Activated CD8-positive, alpha-beta T cell treated with anti-CD3 and anti-CD28 coated beads for 36 hours (primary cell): Measurements from ENCODE around the gene PRRC2B. TPM values are rescaled to one million over a fixed set of nuclear protein-coding genes. Genes with fewer than 3 reads are reported as not detected.

Experiments used
- ATAC-seq: fragments of 200-7000 bp; cut with Tn5 transposase; one replicate; pipeline ENCODE4 v1.10.0; 2021; ENCODE audit warnings: mild to moderate bottlenecking, moderate library complexity
- CTCF ChIA-PET: fragments of 350-600 bp; sonication (Branson Sonifier 250); formaldehyde crosslinking; loops from one replicate; lab custom pipeline; 2021; ENCODE audit warnings: antibody characterized with exemption; lab: Charles Lee
- POLR2A ChIA-PET: fragments of 350-600 bp; sonication (Branson Sonifier 250); formaldehyde crosslinking; loops from one replicate; lab custom pipeline; 2021; ENCODE audit warnings: antibody characterized with exemption; lab: Charles Lee
- DNase-seq: peaks from one replicate; pipeline ENCODE4 v3.0.0-alpha.2; 2020
- H3K27ac Mint-ChIP-seq: one replicate; pipeline ENCODE4 v1.8.0; 2021; ENCODE audit warnings: mild to moderate bottlenecking, mixed read lengths
- H3K27me3 Mint-ChIP-seq: one replicate; pipeline ENCODE4 v1.8.0; 2021; ENCODE audit warnings: mixed read lengths
- H3K36me3 Mint-ChIP-seq: one replicate; pipeline ENCODE4 v1.8.0; 2021; ENCODE audit warnings: low read depth, mixed read lengths
- H3K4me1 Mint-ChIP-seq: one replicate; pipeline ENCODE4 v1.8.0; 2021; ENCODE audit warnings: low read depth, mixed read lengths
- H3K4me3 Mint-ChIP-seq: one replicate; pipeline ENCODE4 v1.8.0; 2021; ENCODE audit warnings: mild to moderate bottlenecking, moderate library complexity, mixed read lengths
- H3K9me3 Mint-ChIP-seq: one replicate; pipeline ENCODE4 v1.8.0; 2021; ENCODE audit warnings: mixed read lengths
- CTCF ChIP-seq: fragments of 200-600 bp; IDR thresholded peaks from one replicate; pipeline ENCODE4 v1.8.0; 2022; ENCODE audit warnings: antibody characterized with exemption, mild to moderate bottlenecking
- intact Hi-C: fragments of 100-400 bp; cut with micrococcal nuclease; formaldehyde crosslinking; loops from one replicate; pipeline ENCODE4 v1.10.0; 2022
- total RNA-seq, 2 experiments: library from RNA; stranded (reverse); gene quantifications; one replicate each; pipeline ENCODE4 v1.2.3, GENCODE V29; 2021

The PRRC2B gene
- total RNA-seq, 2 experiments from 2014 or later: 134 to 141 TPM

DNA sequence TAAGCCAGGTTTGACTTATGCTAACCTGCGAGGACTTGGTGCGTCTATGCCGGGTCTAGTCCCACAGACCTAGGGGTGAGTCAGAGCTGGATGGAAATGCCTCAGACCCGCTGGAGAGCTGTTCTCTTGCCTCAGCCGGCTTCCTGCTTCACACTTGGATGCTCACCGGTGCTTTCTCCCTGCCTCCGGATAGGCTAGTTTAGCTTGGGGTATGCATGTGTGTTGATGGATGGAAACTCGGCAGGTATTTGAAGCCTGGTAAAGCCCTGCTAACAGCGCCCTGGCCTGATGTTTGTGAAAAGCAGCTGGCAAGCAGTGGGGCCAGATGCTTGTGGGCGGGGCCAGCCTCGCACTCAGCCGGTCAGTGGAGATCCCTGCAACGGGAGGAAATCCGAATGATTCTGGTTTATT lies 29.3 kb downstream of the PRRC2B start:
- peak; percentile 49 for DNase-seq
- peak; percentile 38 for ATAC-seq
- no peaks in the 10 kb centered on the region for H3K27me3 Mint-ChIP-seq
- no peak overlapping the region for H3K4me3 Mint-ChIP-seq
- intact Hi-C loops: no loop called here
- peak overlapping the region; percentile 60 for H3K27ac Mint-ChIP-seq
- H3K4me1 Mint-ChIP-seq: peaks cover 70% of the 10 kb centered on the region
- no peaks in the 10 kb centered on the region for H3K9me3 Mint-ChIP-seq
- POLR2A ChIA-PET: interaction anchor here (0.8 kb wide), 1 partner anchor 73 kb away, joined by 4 read pairs; no protein-coding TSS in a partner anchor
- H3K36me3 Mint-ChIP-seq: peaks cover 33% of the 10 kb centered on the region
- TF ChIP-seq CTCF: no peak
- CTCF ChIA-PET: no interaction called here

GRCh38 chr9:131426545-131426944 lies 32.7 kb downstream of the PRRC2B start:
- DNase-seq: no peak
- TF ChIP-seq CTCF: no peak
- intact Hi-C loops: no loop called here
- Mint-ChIP-seq H3K27ac (no peak overlapping the region), H3K27me3 (no peaks in the 10 kb centered on the region), H3K36me3 (peaks cover 32% of the 10 kb centered on the region), H3K4me1 (peaks cover 57% of the 10 kb centered on the region), H3K9me3 (no peaks in the 10 kb centered on the region), H3K4me3 (no peak overlapping the region)
- ATAC-seq: no peak
- ChIA-PET POLR2A (interaction anchor here (1.0 to 1.4 kb wide), 2 partner anchors 27 to 29 kb away, joined by 3 to 4 read pairs; no protein-coding TSS in a partner anchor), CTCF (no interaction called here)

- no peak for TF ChIP-seq CTCF
- H3K27me3 Mint-ChIP-seq: no peaks in the 10 kb centered on the region
- H3K4me1 Mint-ChIP-seq: peaks cover 40% of the 10 kb centered on the region
- ChIA-PET POLR2A (interaction anchor here (0.7 to 2.9 kb wide), 4 partner anchors 10 to 33 kb away, joined by 3 to 9 read pairs (median 4); no protein-coding TSS in a partner anchor), CTCF (interaction anchor here (1.1 to 1.6 kb wide), 2 partner anchors 9 to 11 kb away, joined by 3 to 4 read pairs; no protein-coding TSS in a partner anchor)
- no peak for ATAC-seq
- intact Hi-C loops: no loop called here
- no peak overlapping the region for H3K4me3 Mint-ChIP-seq
- H3K27ac Mint-ChIP-seq: peak overlapping the region; percentile 55
- no peak for DNase-seq
- no peaks in the 10 kb centered on the region for H3K9me3 Mint-ChIP-seq
- H3K36me3 Mint-ChIP-seq: peaks cover 44% of the 10 kb centered on the region
Measured at GRCh38 chr9:131429121-131430012, 35.5 kb downstream of the PRRC2B start.

GRCh38 chr9:131432050-131432449 lies 38.2 kb downstream of the PRRC2B start:
- Mint-ChIP-seq H3K9me3 (no peaks in the 10 kb centered on the region), H3K27me3 (no peaks in the 10 kb centered on the region), H3K4me1 (peaks cover 28% of the 10 kb centered on the region), H3K4me3 (no peak overlapping the region), H3K36me3 (peaks cover 45% of the 10 kb centered on the region), H3K27ac (peak overlapping the region; percentile 69)
- DNase-seq (no peak), ATAC-seq (no peak)
- intact Hi-C loops: no loop called here
- ChIA-PET POLR2A (interaction anchor here (0.6 to 1.3 kb wide), 3 partner anchors 25 to 866 kb away, joined by 3 read pairs; no protein-coding TSS in a partner anchor), CTCF (interaction anchor here (0.8 to 1.4 kb wide), 5 partner anchors 14 to 82 kb away, joined by 3 to 5 read pairs (median 3); no protein-coding TSS in a partner anchor)
- TF ChIP-seq CTCF: no peak
